Activated CD4-positive, alpha-beta T cell treated with anti-CD3 and anti-CD28 coated beads, Interleukin-2, amount 50 U/mL, for 4 hours (primary cell): ENCODE measurements around the gene SETD2.

Experiments
- DNase-seq, 2 experiments: peaks; one replicate each; pipeline ENCODE4 v3.0.0-alpha.2; 2020

Gene SETD2

DNA sequence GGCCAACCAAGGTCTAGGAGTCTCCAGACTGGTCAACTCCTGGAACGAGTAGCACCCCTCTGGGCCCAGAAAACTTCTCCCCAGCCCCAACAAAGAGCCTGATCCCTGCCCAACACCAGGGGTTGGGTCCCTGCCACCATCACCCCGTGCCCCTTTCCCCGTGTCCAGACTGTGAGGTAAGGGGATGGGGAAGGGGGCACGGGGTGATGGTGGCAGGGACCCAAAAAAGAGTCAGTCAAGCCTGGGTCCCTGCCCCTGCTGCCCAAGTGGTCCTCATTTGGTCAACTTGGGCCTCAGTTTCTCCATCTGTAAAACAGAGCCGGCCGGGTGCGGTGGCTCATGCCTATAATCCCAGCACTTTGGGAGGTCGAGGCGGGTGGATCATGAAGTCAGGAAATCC lies 185.5 kb downstream of the SETD2 start:
- no peak for DNase-seq

DNA sequence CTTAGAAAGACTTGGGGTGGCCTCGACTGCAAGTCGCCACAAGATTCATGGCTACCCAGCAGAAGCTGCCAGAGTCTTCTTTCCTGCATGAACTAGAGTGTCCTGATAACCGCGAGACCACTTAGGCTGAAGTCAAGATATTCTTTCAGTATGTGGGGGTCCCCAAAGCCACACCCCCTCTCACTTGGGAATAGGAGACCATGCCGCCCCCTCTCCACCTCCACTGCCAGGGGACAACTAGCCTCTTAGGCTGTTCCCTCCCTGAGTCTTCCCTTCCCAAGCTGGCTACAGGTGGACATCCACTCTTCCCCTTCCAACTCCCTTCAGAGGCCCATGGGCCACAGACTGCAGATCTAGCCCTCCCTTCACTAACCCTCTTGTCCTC lies 186.1 kb downstream of the SETD2 start:
- DNase-seq: no peak

DNA sequence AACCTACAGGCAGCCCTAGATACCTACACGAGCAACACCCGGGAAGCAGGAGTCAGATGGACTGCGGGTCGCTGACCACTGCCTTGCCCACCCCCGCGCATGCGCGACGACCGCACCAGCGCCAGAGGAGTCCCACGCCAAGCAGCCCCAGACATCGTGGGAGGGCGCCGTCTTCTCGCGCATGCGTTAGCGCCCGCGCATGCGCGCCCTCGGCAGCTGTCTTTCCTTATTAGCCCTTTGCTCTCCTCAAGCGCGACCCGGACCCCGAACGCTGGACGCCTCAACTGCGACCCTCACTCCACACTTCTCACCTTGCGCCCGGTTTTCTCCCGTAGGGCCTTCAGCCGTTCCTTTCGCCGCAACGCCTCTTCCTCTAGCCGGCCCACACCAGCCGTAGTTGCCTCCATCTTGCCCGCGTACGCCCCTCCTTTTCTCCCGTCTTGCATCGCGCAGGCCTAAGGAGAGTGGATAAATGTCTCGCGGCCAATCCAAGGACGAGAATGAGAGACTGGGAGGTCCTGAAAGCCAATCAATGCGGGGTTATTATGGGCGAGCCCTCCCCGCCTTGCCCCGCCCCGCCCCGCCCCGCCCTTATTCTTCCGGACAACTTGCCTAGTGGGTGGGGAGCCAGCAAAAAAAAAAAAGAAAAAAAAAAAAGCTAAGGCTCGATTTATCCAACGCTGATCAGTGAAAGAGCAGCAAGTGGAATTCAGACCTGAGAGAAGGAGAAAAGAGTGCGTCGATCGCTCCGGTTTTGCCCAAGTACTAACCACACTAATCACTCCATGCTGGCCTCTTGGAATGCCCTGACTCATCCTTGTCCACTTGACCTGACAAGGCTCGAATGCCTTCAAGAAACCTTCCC lies 187.4 kb downstream of the SETD2 start, which contains the start of gene CCDC12:
TSS of gene CCDC12 (minus strand) at position 420 of the 865 bp plus-strand sequence. CDS start at position 407, 13 bp downstream.
- peak; percentile 89 to 91 for DNase-seq

DNA sequence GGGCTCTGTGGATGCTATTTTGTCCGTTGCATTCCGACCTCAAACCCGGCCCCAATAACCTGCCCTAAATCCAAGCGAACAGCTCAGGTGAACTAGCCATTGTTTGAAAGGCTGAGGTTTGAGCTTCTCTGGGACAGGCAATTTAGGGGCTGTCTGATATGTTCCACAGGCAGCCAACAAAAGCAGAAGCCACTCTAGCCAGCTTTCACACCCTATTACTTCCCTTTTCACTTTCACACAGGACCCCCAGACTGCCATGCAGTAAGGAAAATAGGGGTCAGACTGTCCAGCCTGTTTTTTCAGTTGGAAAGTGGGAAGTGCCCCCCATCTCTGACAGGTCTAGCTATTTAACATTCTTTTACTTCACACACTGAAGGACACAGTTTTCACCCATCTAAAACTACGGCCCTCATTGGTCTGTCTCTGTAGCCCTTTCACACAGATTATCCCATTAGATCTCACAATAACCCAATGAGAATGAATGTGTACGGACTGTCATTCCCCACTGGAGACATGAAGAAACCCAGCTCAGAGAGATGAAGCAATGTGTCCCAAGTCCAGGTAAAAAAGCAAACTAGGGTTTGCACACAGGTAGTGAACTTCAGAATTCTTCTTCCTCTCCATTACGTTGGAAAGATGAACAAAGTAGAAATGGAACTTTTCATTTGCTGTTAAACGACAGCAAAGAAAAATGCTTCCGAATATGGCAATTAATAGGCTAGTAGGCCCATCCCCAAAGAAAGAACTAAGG lies 189.3 kb downstream of the SETD2 start:
- DNase-seq: no peak

DNA sequence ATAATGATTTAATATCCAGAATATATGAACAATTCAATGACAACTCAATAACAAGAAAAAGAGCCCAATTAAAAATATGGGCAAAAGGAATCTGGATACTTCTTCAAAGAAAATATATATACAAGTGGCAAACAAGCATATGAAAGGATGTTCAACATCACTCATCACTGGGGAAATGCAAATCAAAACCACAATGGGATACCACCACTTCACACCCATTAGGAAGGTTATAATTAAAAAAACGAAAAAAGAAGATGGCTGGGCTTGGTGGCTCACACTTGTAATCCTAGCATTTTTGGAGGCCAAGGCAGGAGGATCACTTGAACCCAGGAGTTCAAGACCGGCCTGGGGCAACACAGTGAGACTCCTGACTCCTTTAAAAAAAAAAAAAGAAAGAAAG lies 191.5 kb downstream of the SETD2 start:
- no peak for DNase-seq

DNA sequence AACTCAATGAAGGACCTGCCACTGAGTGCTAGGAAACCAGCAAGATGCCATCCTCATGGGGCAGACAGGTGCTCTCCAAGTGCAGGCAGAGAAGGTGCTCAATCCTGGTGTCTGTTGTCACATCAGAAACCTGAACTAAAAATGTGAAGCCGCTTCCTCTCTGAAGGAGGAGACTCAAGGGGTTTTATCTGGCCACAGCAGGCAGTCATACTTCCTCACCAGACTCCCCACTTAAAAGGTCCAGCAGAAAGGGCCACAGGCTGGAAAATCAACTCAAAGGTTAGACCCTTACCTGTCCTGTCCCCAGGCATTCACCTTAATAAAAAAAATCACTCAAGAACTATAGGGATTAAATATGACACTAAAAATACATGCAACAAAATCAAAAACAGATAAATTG lies 192.2 kb downstream of the SETD2 start:
- no peak for DNase-seq

DNA sequence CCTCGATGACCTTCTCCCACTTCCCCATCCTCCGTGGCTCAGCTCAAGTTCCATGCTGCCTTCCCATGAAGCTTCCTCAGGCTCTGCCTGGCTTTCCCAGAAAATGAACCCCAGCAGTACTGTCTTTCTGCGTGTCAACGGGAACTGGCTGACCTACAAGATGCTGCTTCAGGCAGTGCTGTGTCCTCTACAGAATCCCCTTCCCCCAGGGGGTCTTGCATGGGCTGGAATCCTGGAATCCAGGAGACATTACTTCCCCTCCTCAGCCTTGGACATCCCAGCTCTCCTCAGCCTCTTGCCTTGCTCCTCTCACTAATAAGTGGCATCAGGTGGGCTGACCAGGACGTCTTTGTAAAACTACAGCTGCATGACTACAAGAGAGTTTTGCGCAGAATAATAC lies 192.8 kb downstream of the SETD2 start:
- DNase-seq: no peak

DNA sequence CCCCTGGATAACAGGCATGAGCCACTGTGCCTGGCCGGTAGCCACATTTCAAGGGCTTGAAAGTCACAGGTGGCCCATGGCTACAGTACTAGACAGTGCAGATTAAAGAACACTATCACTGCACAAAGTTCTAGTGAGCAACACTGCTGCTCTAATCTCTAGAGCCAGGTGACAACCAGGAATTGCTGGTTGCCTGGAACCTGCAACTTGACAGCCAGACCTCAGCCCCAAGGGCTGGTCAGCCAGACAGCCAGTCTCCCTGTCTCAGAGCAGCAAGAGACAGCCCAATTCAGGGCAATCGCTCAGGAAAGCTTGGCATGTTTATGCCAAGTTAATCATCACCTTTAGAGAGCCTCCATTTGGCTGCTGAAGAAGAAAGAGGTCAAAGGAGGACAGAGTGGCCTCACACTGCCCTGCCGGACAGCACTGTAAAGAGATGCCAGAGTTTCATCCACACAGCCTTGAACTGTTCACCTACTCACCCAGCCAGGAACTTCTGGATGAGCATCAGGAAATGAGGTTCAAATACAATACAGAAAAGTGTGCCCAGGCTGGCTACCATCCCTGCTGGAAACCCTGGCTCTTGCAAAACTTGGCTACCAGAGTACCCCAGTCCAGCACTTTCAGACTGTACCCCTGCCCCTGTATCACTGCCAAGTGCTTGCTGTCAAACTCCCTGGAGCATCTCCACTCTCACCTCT lies 193.4 kb downstream of the SETD2 start:
- DNase-seq: no peak

DNA sequence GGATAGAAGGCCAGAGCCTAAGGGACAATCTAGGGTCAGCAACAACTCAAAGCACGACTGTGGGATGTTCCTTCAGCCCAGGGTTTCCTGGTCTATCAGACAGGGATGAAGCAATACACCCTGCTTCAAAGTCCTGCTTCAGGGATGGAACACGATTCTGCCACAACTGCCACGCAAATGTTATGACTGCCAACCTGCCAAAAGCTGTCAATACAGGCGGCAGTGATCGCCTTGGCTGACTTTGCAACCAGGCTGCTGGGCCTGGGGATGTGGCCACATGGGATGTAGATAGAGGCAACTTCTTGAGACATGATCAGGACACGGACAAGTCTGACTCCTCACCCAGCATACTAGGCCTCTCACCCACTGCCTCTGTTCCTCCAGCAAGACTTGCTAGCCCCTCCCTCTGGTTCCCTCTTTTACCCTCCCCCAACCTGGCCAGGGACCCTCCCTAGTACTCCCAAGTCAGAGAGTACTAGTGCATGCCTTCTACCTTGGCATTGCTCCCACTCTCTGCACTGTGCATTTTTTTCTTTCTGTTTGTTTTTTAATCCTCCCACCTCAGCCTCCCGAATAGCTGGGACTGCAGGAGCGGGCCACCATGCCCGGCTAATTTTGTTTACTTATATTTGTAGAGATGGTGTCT lies 195.0 kb downstream of the SETD2 start:
- no peak for DNase-seq

DNA sequence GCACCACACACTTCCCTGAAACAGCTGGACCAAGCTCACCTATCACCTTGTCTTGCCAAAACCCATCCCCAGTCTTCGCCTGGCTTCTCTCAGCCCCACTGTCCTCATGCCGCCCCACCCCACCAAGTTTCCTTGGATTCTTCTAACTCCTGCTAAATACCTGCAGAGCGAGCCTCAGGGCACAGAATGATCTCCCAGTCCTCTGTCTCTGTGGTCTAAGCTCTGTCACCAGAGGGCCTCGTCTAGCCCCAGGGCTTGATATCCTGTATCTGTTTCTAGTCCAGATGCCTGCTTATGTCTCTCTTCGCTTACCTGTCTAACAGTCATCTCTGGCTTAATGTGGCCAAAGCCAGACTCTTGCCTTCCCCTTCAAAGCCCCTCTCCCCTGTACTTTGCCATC lies 197.1 kb downstream of the SETD2 start:
- DNase-seq: no peak
